Osteocyte (in vitro differentiated cells): ENCODE results near the gene CTSD. TPM values are rescaled to one million over a fixed set of nuclear protein-coding genes. Genes with fewer than 3 reads are reported as not detected.
A peak's percentile ranks its signal among the peaks of the same experiment; 100 is the strongest.

Source experiments
- DNase-seq: peaks from one replicate; pipeline ENCODE4 v3.0.0; 2021; ENCODE audit warnings: mixed read lengths; ENCODE audit not compliant: unreplicated experiment; ENCODE audit errors: extremely low spot score
- H3K27ac Mint-ChIP-seq: one replicate; pipeline ENCODE4 v1.8.0; 2021; ENCODE audit warnings: mild to moderate bottlenecking, mixed read lengths; ENCODE audit not compliant: unreplicated experiment
- H3K27me3 Mint-ChIP-seq: one replicate; pipeline ENCODE4 v1.8.0; 2021; ENCODE audit warnings: mixed read lengths; ENCODE audit not compliant: unreplicated experiment
- H3K36me3 Mint-ChIP-seq: one replicate; pipeline ENCODE4 v1.8.0; 2021; ENCODE audit warnings: mixed read lengths; ENCODE audit not compliant: unreplicated experiment
- H3K4me1 Mint-ChIP-seq: one replicate; pipeline ENCODE4 v1.8.0; 2021; ENCODE audit warnings: mixed read lengths; ENCODE audit not compliant: unreplicated experiment
- H3K4me3 Mint-ChIP-seq: one replicate; pipeline ENCODE4 v1.8.0; 2021; ENCODE audit warnings: mild to moderate bottlenecking, moderate library complexity, mixed read lengths; ENCODE audit not compliant: unreplicated experiment
- H3K9me3 Mint-ChIP-seq: one replicate; pipeline ENCODE4 v1.8.0; 2021; ENCODE audit warnings: mixed read lengths; ENCODE audit not compliant: unreplicated experiment
- CTCF ChIP-seq: fragments of 200-600 bp; sonication (generic); IDR thresholded peaks from 2 replicates; pipeline ENCODE4 v1.5.0; 2021; ENCODE audit warnings: antibody characterized with exemption, mild to moderate bottlenecking, moderate library complexity
- total RNA-seq: library from RNA; stranded (reverse); gene quantifications from 2 replicates; pipeline ENCODE4 v1.2.1, GENCODE V29; 2021

The CTSD gene
- total RNA-seq, 1 donor from 2014 or later, result 2,062 TPM

GRCh38 chr11:1714908-1715885 is 48.5 kb downstream of the CTSD start:
- no peak overlapping the region for H3K4me3 Mint-ChIP-seq
- no peaks in the 10 kb centered on the region for H3K9me3 Mint-ChIP-seq
- no peak for TF ChIP-seq CTCF
- DNase-seq, result no peak
- H3K27me3 Mint-ChIP-seq, result peaks cover 51% of the 10 kb centered on the region
- H3K27ac Mint-ChIP-seq, result no peak overlapping the region
- no peaks in the 10 kb centered on the region for H3K4me1 Mint-ChIP-seq
- H3K36me3 Mint-ChIP-seq, result no peaks in the 10 kb centered on the region

- DNase-seq, result no peak
- H3K27me3 Mint-ChIP-seq, result peaks cover 68% of the 10 kb centered on the region
- H3K4me3 Mint-ChIP-seq, result no peak overlapping the region
These were observed 55.0 kb downstream of the CTSD start for GRCh38 chr11:1708716-1709115.

GRCh38 chr11:1707751-1708150 is 56.0 kb downstream of the CTSD start:
- no peak for DNase-seq
- TF ChIP-seq CTCF, result no peak
- Mint-ChIP-seq H3K27ac (no peak overlapping the region), H3K27me3 (peaks cover 71% of the 10 kb centered on the region), H3K36me3 (no peaks in the 10 kb centered on the region), H3K9me3 (no peaks in the 10 kb centered on the region), H3K4me3 (no peak overlapping the region), H3K4me1 (peaks cover 6% of the 10 kb centered on the region)

More at GRCh38 chr11:1708716-1709115, 55.0 kb downstream of the CTSD start:
- peaks cover 6% of the 10 kb centered on the region for H3K4me1 Mint-ChIP-seq
- no peaks in the 10 kb centered on the region for H3K36me3 Mint-ChIP-seq
- no peaks in the 10 kb centered on the region for H3K9me3 Mint-ChIP-seq
- no peak overlapping the region for H3K27ac Mint-ChIP-seq
- TF ChIP-seq CTCF, result no peak

GRCh38 chr11:1706634-1707400 is 56.9 kb downstream of the CTSD start:
- TF ChIP-seq CTCF, result peak; percentile 6
- Mint-ChIP-seq H3K27me3 (peaks cover 72% of the 10 kb centered on the region), H3K36me3 (no peaks in the 10 kb centered on the region), H3K4me1 (peaks cover 6% of the 10 kb centered on the region), H3K27ac (no peak overlapping the region), H3K9me3 (no peaks in the 10 kb centered on the region), H3K4me3 (no peak overlapping the region)
- DNase-seq, result no peak
